Measurements from ENCODE around the gene GPR33. TPM values are rescaled to one million over a fixed set of nuclear protein-coding genes. Genes with fewer than 3 reads are reported as not detected.
A peak's percentile ranks its signal among the peaks of the same experiment; 100 is the strongest.
"Not testable (repeated sequence)": the region's sequence is repeated elsewhere in the genome, so short reads cannot be mapped to it uniquely, and the experiment has no call there.

GPR33 gene
- total and polyA plus RNA-seq, 2 donors (not counting 1 experiment from before 2014, with no cell fraction given), result not detected

GRCh38 chr14:31476131-31476866, 11.5 kb downstream of the GPR33 start:
- no peak overlapping the region for H3K4me3 ChIP-seq (replicated peaks in 1 of 4; ENCODE audit: control extremely low read depth in 1 of 4, insufficient read depth in 1 of 4, low read depth in 3 of 4, low read length in 4 of 4)
- TF ChIP-seq EZH2 (IDR thresholded peaks at IDR 0.05; ENCODE audit: low read length, missing control alignments) (no peak), CTCF (conservative IDR thresholded peaks at IDR 0.05 in 1 of 2, IDR thresholded peaks at IDR 0.05 in 1 of 2; ENCODE audit: low read depth in 1 of 2, low read length in 2 of 2) (no peak)
- H4K20me1 ChIP-seq (ENCODE audit: control insufficient read depth, extremely low read depth, insufficient read depth, low read length), result no peaks in the 10 kb centered on the region
- DNase-seq (ENCODE audit: low read depth in 2 of 2), result no peak
- H3K9ac ChIP-seq (ENCODE audit: insufficient read depth, low read length), result no peak overlapping the region
- H3K79me2 ChIP-seq (ENCODE audit: control insufficient read depth, insufficient read depth, low read length), result no peaks in the 10 kb centered on the region
- H3K27me3 ChIP-seq (ENCODE audit: control insufficient read depth, insufficient read depth, low read length), result peaks cover 2% of the 10 kb centered on the region
- no peak overlapping the region for H3K4me2 ChIP-seq (ENCODE audit: extremely low read depth, insufficient read depth, low read length)
- H2AFZ ChIP-seq (ENCODE audit: low read length), result no peak overlapping the region
- no peaks in the 10 kb centered on the region for H3K4me1 ChIP-seq (ENCODE audit: control insufficient read depth, extremely low read depth, insufficient read depth, low read length)
- H3K27ac ChIP-seq (ENCODE audit: insufficient read depth, low read length), result no peak overlapping the region
- no peaks in the 10 kb centered on the region for H3K36me3 ChIP-seq (ENCODE audit: control insufficient read depth, insufficient read depth, low read length)
- H3K9me3 ChIP-seq (ENCODE audit: control insufficient read depth, insufficient read depth, low read depth, low read length), result no peaks in the 10 kb centered on the region

GRCh38 chr14:31466554-31466953, 21.3 kb downstream of the GPR33 start:
- H3K4me1 ChIP-seq (ENCODE audit: control insufficient read depth, extremely low read depth, insufficient read depth, low read length), result no peaks in the 10 kb centered on the region
- H3K9me3 ChIP-seq (ENCODE audit: control insufficient read depth, insufficient read depth, low read depth, low read length), result no peaks in the 10 kb centered on the region
- H3K79me2 ChIP-seq (ENCODE audit: control insufficient read depth, insufficient read depth, low read length), result no peaks in the 10 kb centered on the region
- H2AFZ ChIP-seq (ENCODE audit: low read length), result no peak overlapping the region
- H4K20me1 ChIP-seq (ENCODE audit: control insufficient read depth, extremely low read depth, insufficient read depth, low read length), result no peaks in the 10 kb centered on the region
- H3K4me2 ChIP-seq (ENCODE audit: extremely low read depth, insufficient read depth, low read length), result no peak overlapping the region
- no peaks in the 10 kb centered on the region for H3K27me3 ChIP-seq (ENCODE audit: control insufficient read depth, insufficient read depth, low read length)
- TF ChIP-seq EZH2 (IDR thresholded peaks at IDR 0.05; ENCODE audit: low read length, missing control alignments), result no peak
- no peak for TF ChIP-seq CTCF (conservative IDR thresholded peaks at IDR 0.05 in 1 of 2, IDR thresholded peaks at IDR 0.05 in 1 of 2; ENCODE audit: low read depth in 1 of 2, low read length in 2 of 2)
- DNase-seq (ENCODE audit: low read depth in 2 of 2), result no peak
- no peak overlapping the region for H3K9ac ChIP-seq (ENCODE audit: insufficient read depth, low read length)
- H3K36me3 ChIP-seq (ENCODE audit: control insufficient read depth, insufficient read depth, low read length), result no peaks in the 10 kb centered on the region
- no peak overlapping the region for H3K4me3 ChIP-seq (replicated peaks in 1 of 4; ENCODE audit: control extremely low read depth in 1 of 4, insufficient read depth in 1 of 4, low read depth in 3 of 4, low read length in 4 of 4)
- H3K27ac ChIP-seq (ENCODE audit: insufficient read depth, low read length), result no peak overlapping the region

- DNase-seq (ENCODE audit: low read depth in 2 of 2), result peak; percentile 36 to 64
- Histone ChIP-seq H3K36me3 (ENCODE audit: control insufficient read depth, insufficient read depth, low read length) (no peaks in the 10 kb centered on the region), H3K79me2 (ENCODE audit: control insufficient read depth, insufficient read depth, low read length) (no peaks in the 10 kb centered on the region), H3K4me3 (replicated peaks in 1 of 4; ENCODE audit: control extremely low read depth in 1 of 4, insufficient read depth in 1 of 4, low read depth in 3 of 4, low read length in 4 of 4) (no peak overlapping the region), H3K27me3 (ENCODE audit: control insufficient read depth, insufficient read depth, low read length) (no peaks in the 10 kb centered on the region), H2AFZ (ENCODE audit: low read length) (no peak overlapping the region), H3K9me3 (ENCODE audit: control insufficient read depth, insufficient read depth, low read depth, low read length) (no peaks in the 10 kb centered on the region), H3K9ac (ENCODE audit: insufficient read depth, low read length) (no peak overlapping the region), H3K4me2 (ENCODE audit: extremely low read depth, insufficient read depth, low read length) (no peak overlapping the region), H3K4me1 (ENCODE audit: control insufficient read depth, extremely low read depth, insufficient read depth, low read length) (no peaks in the 10 kb centered on the region), H3K27ac (ENCODE audit: insufficient read depth, low read length) (no peak overlapping the region), H4K20me1 (ENCODE audit: control insufficient read depth, extremely low read depth, insufficient read depth, low read length) (no peaks in the 10 kb centered on the region)
- TF ChIP-seq CTCF (conservative IDR thresholded peaks at IDR 0.05 in 1 of 2, IDR thresholded peaks at IDR 0.05 in 1 of 2; ENCODE audit: low read depth in 1 of 2, low read length in 2 of 2), result no peak
- TF ChIP-seq EZH2 (IDR thresholded peaks at IDR 0.05; ENCODE audit: low read length, missing control alignments), result no peak
Measured at GRCh38 chr14:31465111-31465510, 22.7 kb downstream of the GPR33 start.

DNA sequence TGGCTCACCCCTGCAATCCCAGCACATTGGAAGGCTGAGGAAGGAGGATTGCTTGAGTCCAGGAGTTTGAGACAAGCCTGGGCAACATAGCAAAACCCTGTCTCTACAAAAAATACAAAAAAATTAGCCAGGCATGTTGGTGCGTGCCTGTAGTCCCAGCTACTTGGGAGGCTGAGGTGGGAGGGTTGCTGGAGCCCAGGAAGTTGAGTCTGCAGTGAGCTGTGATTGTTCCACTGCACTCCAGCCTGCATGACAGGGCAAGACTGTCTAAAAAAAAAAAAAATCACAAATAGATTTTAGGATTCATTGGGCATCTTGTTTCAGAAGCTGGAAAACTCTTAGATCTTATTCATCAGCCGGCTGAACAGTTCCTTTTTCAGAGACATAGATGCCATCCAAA, 25.4 kb downstream of the GPR33 start:
- H3K27me3 ChIP-seq (ENCODE audit: control insufficient read depth, insufficient read depth, low read length); H3K9me3 ChIP-seq (ENCODE audit: control insufficient read depth, insufficient read depth, low read depth, low read length); DNase-seq (ENCODE audit: low read depth in 2 of 2); H3K4me3 ChIP-seq (replicated peaks in 1 of 4; ENCODE audit: control extremely low read depth in 1 of 4, insufficient read depth in 1 of 4, low read depth in 3 of 4, low read length in 4 of 4); H3K4me2 ChIP-seq (ENCODE audit: extremely low read depth, insufficient read depth, low read length); H3K27ac ChIP-seq (ENCODE audit: insufficient read depth, low read length); H3K9ac ChIP-seq (ENCODE audit: insufficient read depth, low read length); H4K20me1 ChIP-seq (ENCODE audit: control insufficient read depth, extremely low read depth, insufficient read depth, low read length); H3K79me2 ChIP-seq (ENCODE audit: control insufficient read depth, insufficient read depth, low read length); H3K36me3 ChIP-seq (ENCODE audit: control insufficient read depth, insufficient read depth, low read length); H3K4me1 ChIP-seq (ENCODE audit: control insufficient read depth, extremely low read depth, insufficient read depth, low read length); H2AFZ ChIP-seq (ENCODE audit: low read length): not testable (repeated sequence)

Measured in fibroblast of lung (primary cell).